ENCODE measurements around the gene FBLN5.

- TF ChIP-seq, protein P1, sequence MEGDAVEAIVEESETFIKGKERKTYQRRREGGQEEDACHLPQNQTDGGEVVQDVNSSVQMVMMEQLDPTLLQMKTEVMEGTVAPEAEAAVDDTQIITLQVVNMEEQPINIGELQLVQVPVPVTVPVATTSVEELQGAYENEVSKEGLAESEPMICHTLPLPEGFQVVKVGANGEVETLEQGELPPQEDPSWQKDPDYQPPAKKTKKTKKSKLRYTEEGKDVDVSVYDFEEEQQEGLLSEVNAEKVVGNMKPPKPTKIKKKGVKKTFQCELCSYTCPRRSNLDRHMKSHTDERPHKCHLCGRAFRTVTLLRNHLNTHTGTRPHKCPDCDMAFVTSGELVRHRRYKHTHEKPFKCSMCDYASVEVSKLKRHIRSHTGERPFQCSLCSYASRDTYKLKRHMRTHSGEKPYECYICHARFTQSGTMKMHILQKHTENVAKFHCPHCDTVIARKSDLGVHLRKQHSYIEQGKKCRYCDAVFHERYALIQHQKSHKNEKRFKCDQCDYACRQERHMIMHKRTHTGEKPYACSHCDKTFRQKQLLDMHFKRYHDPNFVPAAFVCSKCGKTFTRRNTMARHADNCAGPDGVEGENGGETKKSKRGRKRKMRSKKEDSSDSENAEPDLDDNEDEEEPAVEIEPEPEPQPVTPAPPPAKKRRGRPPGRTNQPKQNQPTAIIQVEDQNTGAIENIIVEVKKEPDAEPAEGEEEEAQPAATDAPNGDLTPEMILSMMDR (IDR thresholded peaks at IDR 0.05 in 4 of 5, conservative IDR thresholded peaks at IDR 0.05 in 1 of 5) = no peak
- no peak for TF ChIP-seq POLR2A (IDR thresholded peaks at IDR 0.05)
These were observed 39.7 kb upstream of the FBLN5 start for GRCh38 chr14:91987192-91987591.
